Measurements from ENCODE around the gene GNLY.
A peak's percentile ranks its signal among the peaks of the same experiment; 100 is the strongest.
"Not testable (repeated sequence)": the region's sequence is repeated elsewhere in the genome, so short reads cannot be mapped to it uniquely, and the experiment has no call there.

GNLY gene

DNA sequence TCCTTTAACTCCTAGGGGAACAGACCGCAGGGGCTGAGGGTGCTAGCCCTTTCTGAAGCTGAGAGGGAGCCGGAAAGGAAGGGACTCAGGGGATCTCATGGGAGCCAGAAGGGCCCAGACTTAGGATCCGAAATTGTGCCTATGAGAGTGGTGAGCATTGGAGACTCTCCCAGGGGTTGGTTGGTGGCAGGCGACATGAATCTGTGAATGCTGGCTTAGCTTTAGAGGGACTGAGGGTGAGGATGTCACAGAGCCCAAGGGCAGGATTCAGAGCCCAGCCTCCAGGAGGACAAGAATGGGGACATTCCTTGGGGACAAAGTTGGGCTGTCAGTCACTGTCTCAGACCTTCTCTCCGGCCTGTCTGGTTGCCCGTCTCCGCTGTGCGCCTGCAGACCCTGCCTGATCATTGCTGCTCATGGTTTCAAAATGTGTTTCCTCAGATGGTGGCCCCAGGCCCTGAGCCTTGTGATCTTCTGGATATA is 17.5 kb downstream of the GNLY start:
- no peak for DNase-seq

DNA sequence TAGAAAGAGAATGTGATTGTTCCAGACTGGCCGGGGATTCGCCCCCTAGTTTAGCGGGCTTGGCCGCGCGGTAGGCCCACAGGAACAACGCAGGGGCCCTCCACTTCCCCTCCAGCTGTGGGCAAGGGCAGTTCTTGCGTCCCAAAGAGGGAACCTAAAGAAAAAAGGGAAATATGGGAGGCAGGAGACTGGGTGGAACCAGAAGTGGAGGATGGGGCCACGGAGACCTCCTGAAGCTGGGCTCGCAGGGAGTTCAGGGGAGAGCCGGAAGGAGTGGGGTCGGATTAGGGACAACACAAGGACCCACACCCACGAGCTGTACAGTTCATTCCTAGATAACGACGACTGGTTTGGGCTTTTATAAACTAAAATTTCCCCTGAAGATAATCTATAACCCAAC is 18.2 kb downstream of the GNLY start:
- no peak for DNase-seq

DNA sequence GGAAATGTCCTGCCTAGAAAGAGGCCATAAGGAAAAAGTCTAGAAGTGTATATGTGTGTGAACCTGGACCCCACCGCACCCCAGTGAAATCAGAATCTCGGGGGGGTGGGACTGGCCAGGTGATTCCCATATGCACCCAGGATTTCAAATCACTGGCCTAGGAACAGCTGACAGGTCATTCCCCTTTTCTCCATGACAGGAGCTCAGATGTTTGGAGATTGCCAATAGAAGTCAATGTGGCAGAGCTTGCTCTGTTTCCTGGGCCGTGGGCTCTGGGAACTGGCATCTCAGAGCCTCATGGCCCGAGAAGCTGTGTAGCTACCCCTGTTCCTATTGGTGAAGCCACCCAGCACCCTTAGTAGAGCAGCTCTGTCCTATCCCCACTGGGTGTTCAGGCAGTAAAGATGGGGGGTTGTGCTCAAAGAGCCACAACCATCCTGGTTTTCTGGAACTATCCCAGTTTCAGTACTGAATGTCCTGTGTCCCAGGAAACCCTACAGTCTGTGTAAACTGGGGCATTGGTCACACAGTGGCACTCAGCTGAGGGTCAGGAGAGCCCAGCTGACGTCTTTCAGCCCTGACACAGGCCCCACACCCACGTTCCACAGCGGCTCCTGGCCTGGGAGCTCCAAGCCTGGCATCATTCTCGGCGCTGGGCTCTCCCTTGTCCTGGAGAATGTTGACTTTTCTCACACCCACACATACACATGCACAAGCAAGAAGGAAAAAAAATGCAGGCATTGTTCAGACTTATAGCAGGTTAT is 18.9 kb downstream of the GNLY start:
- no peak for DNase-seq

DNA sequence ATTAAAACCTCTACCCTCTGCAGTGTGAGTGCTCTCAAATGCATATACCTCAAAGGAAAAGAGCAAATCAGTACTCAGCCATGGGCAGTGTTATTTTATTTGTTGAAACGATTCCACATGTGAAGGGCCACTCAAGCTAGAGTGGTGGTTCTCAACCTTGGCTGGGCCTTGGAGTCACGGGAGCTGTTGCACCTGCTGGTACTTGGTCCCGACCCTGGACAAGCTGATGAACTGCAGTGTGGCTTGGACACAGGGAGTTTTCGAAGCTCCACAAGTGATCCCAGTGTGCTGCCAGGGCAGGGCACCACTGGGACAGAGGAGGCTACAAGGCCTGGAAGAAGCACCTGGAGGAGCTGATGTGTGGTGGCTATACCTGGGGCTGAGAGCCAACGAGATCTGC is 19.7 kb downstream of the GNLY start:
- DNase-seq: no peak

DNA sequence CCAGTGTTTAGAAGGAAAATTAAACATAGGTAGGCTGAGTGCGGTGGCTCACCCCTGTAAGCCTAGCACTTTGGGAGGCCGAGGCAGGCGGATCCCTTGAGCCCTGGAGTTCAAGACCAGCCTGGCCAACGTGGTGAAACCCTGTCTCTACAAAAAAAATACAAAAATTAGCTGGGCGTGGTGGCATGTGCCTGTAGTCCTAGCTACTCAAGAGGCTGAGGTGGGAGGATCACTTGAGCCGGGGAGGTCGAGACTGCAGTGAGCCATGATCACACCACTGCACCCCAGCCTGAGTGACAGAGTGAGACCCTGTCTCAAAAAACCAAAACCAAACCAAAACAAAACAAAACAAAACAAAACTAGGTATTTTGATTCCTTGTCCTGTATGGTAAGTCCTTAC is 20.3 kb downstream of the GNLY start:
- DNase-seq: not testable (repeated sequence)

DNA sequence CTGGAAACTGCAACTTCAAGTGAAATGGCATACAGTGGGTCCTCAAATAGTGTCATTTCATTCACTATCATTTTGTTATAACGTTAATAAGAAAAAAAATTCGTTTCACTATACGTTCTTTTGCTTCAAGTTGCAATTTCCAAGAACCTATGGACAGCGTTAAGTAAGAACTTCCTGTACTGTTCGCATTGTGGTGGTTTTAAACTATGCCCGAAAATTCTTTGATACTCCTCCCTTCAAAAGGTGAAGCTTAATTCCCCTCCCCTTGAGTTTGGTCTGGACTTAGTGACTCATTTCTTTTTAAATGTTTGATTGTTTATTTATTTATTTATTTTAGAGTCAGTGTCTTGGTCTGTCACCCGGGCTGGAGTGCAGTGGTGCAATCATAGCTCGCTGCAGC is 20.7 kb downstream of the GNLY start:
- DNase-seq: no peak

DNA sequence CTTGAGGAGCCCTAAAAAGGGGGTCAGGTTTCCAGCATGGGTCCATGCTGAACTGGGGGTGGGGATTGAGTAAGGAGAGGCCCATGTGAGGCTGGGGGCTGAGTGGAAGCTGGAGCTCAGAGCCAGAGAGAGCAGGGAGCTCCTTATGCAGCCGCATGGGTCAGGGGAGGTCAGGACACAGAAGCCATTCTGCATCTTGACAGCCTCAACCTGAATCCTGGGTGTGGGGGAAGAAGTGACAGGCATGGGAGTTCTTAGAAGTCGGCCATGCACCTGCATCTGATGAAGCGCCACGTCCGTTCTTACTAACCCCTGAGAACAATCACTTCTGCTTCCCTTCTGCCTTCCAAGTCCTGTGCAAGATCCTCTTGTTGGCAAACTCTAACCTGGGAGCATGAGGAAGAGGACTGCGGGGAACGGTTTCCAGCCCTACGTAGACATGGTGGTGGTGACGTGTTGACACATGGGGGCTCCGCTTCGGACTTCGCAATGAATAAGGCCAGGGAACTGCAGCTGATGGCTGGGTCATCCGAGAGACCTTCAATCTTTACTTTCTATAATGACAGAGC is 22.3 kb downstream of the GNLY start:
- DNase-seq: no peak

DNA sequence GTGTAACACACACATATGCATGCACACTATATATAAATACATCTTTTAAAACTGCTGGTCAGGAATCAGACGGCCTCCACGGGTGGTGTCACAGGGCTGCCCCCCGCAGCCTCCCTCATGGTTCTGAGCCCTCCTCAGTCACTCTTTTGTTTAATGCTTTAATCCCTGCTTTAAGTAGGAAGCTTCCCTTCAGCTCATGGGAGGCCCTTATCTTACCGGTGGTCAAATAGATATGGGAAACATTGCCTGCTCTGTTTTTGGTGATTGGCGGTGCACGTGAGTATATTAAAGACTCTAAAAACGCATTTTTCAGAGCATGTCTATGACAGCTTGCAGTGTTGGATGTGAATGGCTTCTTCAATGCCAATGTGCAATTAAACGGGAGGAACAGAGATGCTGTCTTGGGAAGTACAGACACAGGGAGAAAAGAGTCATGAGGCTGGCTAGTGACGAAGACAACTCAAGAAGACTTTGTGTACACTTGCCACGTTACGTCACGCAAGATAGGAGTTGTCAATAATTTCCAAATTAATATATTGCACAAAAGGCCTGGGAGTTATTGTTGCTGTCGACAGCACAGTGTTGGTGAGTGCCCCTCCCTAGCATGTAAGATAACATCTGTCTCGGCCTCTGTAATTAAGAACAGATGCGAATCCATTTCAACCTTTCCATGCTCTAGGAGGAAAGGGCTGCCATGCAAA is 23.3 kb downstream of the GNLY start:
- peak; percentile 89 for DNase-seq

DNA sequence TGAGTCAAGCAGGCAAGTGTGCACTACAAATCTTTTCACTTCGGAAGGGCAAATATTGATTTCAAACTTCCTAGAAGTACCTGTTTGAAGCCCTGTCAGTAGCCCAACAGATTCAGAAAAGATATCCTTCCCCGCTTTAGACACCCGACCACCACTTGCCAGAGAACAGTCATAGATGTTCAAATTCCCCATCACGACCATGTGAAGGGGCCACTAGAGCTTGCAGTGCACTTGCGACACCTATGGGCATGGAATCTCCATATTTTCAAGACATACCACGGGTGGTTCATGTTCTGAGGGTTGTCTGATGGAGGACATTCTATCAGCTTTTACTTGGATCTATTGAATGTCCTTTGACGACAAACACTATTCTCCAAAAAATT is 23.8 kb downstream of the GNLY start:
- DNase-seq: no peak

DNA sequence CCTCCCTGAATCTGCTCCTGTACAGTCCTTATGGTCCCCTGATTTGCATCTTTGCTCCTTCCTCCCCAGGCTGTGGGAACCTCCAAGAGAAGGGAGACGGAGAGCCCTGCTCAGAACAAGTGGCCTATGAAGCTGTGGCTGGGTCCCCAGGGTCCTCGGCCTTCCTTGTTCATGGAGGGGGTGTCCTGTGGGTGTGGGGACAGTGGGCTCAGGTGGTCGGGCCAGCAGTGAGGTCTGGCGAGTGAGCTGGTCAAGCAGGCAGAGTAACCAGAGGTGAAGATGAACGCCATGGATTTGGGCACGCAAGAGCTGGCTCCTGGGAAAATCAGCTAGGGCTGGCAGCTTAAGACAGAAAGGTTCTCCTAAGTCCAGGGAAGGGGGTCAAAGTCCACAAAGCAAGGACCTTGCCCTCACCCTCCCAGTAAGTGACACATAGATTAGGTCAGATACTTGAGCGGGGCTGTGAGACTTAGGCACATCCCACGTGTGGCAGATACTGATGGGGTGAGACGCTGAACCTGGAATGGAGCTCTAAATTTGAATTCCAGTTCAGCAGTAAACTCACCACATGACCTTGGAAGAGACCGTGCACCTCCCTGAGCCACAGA is 24.8 kb downstream of the GNLY start:
- no peak for DNase-seq

DNA sequence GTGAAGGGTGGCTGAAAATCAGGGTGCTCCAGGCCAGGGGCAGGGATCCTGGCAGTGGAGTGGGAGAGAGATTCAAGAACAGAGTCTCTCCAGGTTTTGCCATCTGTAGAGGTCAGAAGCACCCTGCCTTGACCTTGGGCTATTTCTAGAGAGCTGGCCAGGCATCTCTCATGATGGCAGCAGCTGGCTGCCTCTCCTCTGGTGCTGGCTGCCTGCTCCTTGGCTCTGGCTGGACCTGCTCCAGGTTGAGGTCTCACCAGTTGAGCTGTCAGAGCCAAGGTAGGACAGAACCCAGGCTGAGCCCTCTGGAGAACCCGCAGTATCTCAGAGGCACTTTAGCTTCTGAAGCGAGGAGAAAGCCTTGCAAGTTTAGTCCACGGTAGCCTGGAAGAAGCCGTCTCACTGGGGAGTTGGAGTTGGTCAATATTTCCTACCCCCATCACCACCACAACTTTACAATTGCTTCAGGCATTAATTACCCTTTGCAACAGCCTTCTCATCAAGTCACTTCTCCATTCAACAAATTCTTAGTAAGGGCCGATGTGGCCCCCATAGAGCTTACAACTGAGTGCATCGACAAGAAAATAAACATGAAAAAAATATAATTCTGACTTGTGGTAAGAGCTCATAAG is 25.6 kb downstream of the GNLY start:
- no peak for DNase-seq

DNA sequence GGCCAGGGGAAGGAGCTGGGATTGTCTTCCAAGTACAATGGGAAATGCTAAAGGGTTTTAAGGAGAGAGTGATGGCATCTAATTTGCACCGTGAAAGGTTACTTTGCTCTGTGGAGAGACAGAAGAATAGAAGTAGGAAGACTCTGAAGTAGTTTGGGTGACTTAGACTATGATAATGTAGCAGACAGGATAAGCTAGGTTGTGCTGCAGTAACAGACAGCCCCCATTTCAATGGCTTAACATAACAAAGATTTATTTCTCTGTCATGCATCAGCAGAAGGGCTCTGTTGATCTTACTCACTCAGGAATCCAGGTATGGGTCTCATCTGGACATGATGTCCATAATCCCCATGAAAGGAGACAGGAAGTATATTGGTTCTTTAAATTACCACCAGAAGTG is 26.4 kb downstream of the GNLY start:
- no peak for DNase-seq

DNA sequence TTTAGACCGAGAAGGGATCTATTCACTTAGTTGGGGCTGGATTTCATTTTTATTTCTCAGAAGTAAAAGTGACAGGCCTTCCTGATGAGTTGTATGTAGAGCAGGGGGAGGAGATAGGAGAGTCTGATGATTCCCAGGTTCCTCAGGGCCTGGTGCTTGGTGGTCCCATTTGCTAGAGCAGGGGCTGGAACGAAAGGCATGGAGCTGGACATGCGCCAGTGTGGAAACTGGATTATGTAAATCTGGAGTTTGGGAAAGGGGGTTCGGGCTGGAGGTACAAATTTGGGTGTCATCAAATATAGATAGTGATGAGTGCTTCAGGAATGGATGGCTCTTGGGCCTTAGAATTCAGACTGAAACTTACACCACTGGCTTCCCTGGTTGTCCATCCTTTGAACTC is 27.5 kb downstream of the GNLY start:
- DNase-seq: no peak

DNA sequence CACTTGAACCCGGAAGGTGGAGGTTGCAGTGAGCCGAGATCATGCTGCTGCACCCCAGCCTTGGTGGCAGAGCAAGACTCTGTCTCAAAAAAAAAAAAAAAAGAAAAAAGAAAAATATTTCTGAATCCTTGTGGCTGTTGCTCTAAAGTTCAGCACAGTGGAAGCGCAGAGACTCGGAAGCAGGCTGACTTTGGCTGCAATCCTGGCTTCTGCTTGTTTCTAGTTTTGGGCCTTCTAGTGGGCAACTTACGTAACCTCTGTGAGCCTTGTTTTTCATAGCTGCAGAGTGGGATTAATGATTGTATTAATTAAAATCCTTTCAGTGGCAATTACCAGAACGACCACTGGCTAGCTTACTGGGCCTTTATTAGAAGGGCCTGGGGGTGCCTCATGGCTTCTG is 28.4 kb downstream of the GNLY start:
- DNase-seq: no peak

DNA sequence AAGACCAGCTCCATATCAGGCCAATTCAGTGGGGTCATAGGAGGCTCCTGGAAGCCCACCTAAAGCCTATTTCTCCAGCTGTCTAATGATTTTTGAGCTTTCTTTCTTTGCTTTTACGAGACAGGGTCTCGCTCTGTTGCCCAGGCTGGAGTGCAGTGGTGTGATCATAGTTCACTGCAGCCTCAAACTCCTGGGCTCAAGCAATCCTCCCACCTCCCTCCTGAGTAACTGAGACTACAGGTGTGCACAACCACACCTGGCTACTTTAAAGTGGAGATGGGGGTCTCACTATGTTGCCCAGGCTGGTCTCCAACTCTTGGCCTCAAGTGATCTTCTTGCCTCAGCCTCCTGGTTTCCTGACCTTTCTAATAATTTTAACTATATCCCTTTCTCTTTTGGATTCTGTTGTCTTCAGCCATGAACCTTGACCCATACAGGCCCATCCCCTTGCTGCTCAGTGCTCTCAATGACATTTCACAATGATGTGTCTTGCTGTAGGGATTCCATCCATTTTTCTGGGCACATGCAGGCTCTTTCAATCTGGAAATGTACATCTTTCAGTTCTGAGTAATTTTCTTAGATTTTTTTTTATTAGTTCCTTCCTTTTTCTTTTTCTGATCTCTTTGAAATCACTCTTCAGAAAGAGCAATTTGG is 29.7 kb downstream of the GNLY start:
- no peak for DNase-seq

DNA sequence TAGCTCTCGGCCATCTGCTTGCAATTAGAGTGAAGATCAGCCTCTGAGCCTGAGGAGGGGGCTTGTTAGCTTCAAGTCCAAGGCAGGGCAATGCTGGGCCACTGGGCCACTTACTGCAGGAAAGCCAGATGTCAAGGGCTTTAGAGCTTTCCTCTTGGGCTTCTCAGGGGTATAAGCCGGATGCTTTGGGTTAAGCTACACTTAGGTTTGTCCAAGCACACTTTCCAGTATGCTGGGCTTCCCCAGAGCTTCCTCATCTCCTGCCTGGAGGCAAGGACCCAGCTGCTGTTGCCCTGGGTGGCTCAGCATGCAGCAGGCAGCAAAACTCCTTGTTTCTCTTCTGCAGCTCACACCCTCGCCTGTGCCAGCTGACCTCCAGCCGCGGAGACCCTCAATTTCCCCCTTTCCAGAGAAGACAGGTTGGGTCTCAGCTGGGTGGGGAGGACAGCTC is 30.6 kb downstream of the GNLY start:
- no peak for DNase-seq

DNA sequence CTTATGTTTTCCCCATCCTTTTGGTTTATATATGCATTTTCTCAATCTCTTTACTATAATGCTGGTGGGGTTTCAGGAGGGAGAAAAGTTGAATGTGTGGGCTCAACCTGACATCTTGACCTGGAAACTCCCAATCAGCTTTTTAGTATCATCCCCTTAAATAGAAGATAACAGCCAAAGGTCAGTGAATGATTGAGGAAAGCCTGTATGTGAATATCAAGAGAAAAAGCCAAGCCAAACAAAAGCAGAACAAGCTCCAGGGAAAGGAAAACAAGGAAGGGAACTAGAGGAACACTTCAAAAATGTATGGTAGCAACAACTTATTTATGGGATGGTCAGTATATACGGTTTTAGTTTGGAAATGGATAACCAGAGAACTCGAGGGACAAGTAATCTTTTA is 31.3 kb downstream of the GNLY start:
- DNase-seq: no peak

DNA sequence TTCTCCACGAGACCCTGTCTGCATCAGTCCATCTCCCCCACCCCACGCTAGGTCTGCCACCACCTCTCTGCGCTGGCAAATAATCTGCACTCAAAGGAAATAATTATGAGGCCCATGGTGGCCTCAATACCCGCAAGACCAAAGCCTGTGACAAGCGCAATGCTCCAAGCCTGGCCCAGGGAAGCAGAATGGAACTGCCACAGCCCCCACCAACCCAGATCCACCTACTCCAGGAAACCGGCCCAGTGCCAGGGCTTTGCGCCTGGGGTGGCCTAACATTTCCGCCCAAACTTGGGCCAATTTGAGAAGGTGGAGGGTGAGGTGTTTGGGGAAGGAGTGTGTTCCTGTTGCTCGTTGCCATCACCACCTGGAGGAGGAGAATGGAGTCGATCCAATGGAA is 33.6 kb downstream of the GNLY start:
- no peak for DNase-seq

DNA sequence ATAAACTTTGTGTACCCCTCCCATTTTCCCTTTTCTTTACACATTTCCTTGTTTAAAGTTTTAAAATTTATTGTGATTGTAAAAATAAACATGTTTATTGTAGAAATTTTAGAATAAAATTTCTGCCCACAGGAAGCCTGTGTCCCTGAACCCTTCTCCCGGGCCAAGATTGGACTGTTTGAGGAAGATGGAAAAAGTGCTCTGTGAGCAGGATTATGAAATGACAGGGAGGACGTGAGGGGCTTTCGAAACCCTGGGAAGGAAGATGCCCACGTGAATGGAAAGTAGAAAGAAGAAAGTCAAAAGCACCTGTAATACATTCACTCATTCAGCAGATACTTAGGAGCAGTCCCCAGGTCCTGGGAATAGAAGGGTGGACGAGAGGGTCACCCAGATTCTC is 34.2 kb downstream of the GNLY start:
- DNase-seq: no peak

DNA sequence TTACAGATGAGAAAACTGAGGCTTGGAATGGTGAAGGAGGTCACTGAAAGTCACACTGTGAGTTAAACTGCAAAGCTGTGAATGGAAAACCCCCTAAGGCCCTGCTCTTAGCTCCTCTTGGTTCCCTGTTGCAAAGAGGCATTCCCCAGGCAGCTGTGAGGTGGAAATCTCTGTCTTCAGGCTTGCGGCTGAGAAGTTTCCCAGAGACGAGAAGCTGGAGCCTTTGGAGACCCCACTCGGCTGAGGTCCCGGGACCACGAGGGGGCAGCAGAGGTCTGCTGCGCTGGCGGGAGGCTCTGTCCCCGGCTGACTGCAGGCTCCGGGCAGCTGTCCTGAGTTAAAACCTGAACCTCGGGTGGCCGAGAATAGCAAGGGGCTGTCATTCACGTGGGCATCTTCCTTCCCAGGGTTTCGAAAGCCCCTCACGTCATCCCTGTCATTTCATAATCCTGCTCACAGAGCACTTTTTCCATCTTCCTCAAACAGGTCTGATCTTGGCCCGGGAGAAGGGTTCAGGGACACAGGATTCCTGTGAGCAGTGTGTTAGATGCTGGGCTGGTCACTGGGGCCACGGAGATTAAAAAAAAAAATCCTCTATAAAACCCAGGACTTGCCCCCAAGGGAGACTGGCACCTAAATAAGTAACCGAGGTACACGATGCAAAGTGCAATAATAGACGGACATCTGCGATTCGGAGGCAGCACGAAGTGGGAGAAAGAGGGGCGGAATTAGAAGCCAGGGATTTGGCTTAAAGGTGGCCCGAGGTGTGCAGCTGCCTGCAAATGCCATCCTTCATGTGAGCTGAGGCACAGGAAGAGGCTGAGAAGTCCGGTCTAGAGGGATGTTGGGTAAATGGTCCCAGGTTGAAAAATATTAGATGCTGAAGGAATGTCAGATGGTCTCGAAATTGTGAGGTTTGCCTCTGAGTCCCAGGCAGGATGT is 35.0 kb downstream of the GNLY start:
- DNase-seq: peak; percentile 75

DNA sequence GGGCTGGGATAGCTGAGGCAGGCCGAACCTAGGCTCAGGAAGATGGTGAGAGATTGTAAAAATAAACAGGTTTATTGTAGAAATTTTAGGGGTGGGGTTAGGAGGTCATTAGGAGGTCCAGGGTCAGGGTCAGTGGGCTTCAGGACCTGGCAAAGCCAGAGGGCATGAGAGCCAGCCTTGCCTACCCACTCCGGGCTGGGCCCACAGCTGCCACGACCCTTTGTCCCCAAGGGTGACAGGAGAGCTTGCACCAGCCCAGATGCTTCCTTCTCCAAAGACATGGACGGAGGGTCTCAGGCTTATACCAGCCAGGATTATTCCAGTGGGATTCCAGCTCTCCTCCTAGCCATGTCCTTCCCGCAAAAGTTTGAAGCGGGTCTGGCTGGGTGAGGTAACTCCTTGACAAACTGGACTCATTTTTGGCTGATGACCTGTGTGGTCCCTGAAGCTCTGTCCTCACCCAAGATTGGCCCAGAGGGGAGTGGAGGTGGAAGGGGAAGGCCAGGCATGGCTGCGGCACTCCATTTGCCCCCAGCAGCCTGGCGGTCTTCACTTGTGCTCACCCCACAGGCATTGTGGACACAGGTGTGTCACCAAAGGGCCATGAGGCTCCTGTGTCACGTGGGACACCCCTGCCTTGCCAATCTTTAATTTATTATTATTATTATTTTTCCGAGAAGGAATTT is 35.8 kb downstream of the GNLY start:
- DNase-seq: no peak
